C4-2B (cell line): Measurements from ENCODE around the gene ITGA11.

Experiments
- ZFX ChIP-seq: fragments of 450-650 bp; IDR thresholded peaks from 2 replicates; pipeline ENCODE4 v1.6.1; 2017
- TF ChIP-seq, protein P1 (sequence below): fragments of 450-650 bp; conservative IDR thresholded peaks from 2 replicates; pipeline ENCODE4 v1.5.1; 2017; ENCODE audit warnings: mild to moderate bottlenecking

DNA sequence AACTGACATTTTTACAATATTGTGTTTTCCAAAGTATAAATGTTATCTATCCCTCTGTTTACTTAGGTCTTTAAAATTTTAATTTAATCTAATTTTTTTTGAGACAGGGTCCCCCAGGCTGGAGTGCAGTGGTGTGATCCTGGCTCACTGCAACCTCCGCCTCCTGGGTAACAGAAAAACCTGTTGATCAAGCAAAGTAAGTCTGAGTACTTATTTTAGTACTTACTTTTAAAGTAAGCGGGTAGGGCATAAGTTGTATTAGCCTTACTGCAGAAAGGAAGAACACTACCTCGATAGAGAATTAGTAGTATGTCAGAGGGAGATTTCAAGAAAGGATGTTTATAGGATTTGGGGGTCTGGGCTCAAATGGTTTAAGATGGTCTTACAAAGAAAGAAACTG is 166.3 kb downstream of the ITGA11 start:
- TF ChIP-seq, protein P1, sequence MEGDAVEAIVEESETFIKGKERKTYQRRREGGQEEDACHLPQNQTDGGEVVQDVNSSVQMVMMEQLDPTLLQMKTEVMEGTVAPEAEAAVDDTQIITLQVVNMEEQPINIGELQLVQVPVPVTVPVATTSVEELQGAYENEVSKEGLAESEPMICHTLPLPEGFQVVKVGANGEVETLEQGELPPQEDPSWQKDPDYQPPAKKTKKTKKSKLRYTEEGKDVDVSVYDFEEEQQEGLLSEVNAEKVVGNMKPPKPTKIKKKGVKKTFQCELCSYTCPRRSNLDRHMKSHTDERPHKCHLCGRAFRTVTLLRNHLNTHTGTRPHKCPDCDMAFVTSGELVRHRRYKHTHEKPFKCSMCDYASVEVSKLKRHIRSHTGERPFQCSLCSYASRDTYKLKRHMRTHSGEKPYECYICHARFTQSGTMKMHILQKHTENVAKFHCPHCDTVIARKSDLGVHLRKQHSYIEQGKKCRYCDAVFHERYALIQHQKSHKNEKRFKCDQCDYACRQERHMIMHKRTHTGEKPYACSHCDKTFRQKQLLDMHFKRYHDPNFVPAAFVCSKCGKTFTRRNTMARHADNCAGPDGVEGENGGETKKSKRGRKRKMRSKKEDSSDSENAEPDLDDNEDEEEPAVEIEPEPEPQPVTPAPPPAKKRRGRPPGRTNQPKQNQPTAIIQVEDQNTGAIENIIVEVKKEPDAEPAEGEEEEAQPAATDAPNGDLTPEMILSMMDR = no peak
- no peak for TF ChIP-seq ZFX
